OCI-LY7 (cell line): ENCODE data around the gene KIAA0232. TPM values are rescaled to one million over a fixed set of nuclear protein-coding genes. Genes with fewer than 3 reads are reported as not detected.
"Not testable (repeated sequence)": the region's sequence is repeated elsewhere in the genome, so short reads cannot be mapped to it uniquely, and the experiment has no call there.

Experiments
- BruUV-seq: library from RNA; stranded (reverse); fragments of 400-500 nt; replicated peaks from 2 replicates; lab custom pipeline; 2021; lab: Mats Ljungman, UMichigan
- CTCF ChIA-PET: fragments of 300-600 bp; sonication (Branson Sonifier 250); formaldehyde crosslinking; loops from one replicate; lab custom pipeline; 2022; ENCODE audit warnings: antibody characterized with exemption; ENCODE audit not compliant: unreplicated experiment; lab: Charles Lee
- POLR2A ChIA-PET: fragments of 300-600 bp; sonication (Branson Sonifier 250); formaldehyde crosslinking; loops from one replicate; lab custom pipeline; 2022; ENCODE audit warnings: antibody characterized with exemption; lab: Charles Lee
- DNase-seq: peaks from one replicate; pipeline ENCODE4 v3.0.0-alpha.2; 2015; ENCODE audit warnings: low spot score
- H2AFZ ChIP-seq: fragments of 200-600 bp; sonication (generic), shearing (Covaris generic); 2 replicates; pipeline ENCODE4 v1.6.1; 2014; ENCODE audit warnings: mild to moderate bottlenecking, antibody characterized with exemption, low read length, moderate library complexity
- H3K27ac ChIP-seq: fragments of 200-600 bp; sonication (generic); 2 replicates; pipeline ENCODE4 v1.5.1; 2014; ENCODE audit warnings: mixed run types, low read depth, mild to moderate bottlenecking, moderate library complexity, low read length, inconsistent platforms; ENCODE audit not compliant: poor library complexity, severe bottlenecking
- H3K36me3 ChIP-seq: fragments of 200-600 bp; sonication (generic); 2 replicates; pipeline ENCODE4 v1.6.1; 2014; ENCODE audit warnings: mild to moderate bottlenecking, antibody characterized with exemption, low read length, moderate library complexity, mixed read lengths; ENCODE audit not compliant: insufficient read depth
- H3K4me1 ChIP-seq: fragments of 200-600 bp; sonication (generic); 2 replicates; pipeline ENCODE4 v1.5.1; 2014; ENCODE audit warnings: mild to moderate bottlenecking, low read length; ENCODE audit not compliant: insufficient read depth, poor library complexity, severe bottlenecking
- H3K4me2 ChIP-seq: fragments of 200-600 bp; sonication (generic); 2 replicates; pipeline ENCODE4 v1.6.1; 2014; ENCODE audit warnings: mild to moderate bottlenecking, low read length
- H3K4me3 ChIP-seq: fragments of 200-600 bp; sonication (generic); 2 replicates; pipeline ENCODE4 v1.5.1; 2014; ENCODE audit warnings: mild to moderate bottlenecking, low read depth, low read length; ENCODE audit not compliant: poor library complexity, severe bottlenecking
- H3K79me2 ChIP-seq: fragments of 200-600 bp; sonication (generic); 2 replicates; pipeline ENCODE4 v1.6.1; 2016; ENCODE audit warnings: low read depth, mild to moderate bottlenecking, low read length, moderate library complexity, mixed read lengths; ENCODE audit not compliant: insufficient read depth
- H3K9me2 ChIP-seq: fragments of 200-600 bp; sonication (generic); 2 replicates; pipeline ENCODE4 v1.6.1; 2016; ENCODE audit warnings: mild to moderate bottlenecking, low read length, mixed read lengths; ENCODE audit not compliant: insufficient read depth
- H3K9me3 ChIP-seq: fragments of 200-600 bp; sonication (generic); 2 replicates; pipeline ENCODE4 v1.6.1; 2014; ENCODE audit warnings: mild to moderate bottlenecking, mixed run types, low read length, mixed read lengths
- H4K20me1 ChIP-seq: fragments of 200-600 bp; sonication (generic); 2 replicates; pipeline ENCODE4 v1.6.1; 2014; ENCODE audit warnings: mild to moderate bottlenecking, antibody characterized with exemption, low read length, moderate library complexity, mixed read lengths; ENCODE audit not compliant: insufficient read depth
- EZH2phosphoT487 ChIP-seq: fragments of 200-600 bp; sonication (generic); IDR thresholded peaks from 2 replicates; pipeline ENCODE4 v1.6.1; 2018; ENCODE audit warnings: low read depth, borderline replicate concordance, mild to moderate bottlenecking, mixed run types, antibody characterized with exemption, low read length, moderate library complexity, mixed read lengths
- intact Hi-C: fragments of 100-400 bp; cut with micrococcal nuclease; formaldehyde crosslinking; loops from one replicate; pipeline ENCODE4 v1.10.0; 2022; ENCODE audit not compliant: unreplicated experiment
- total RNA-seq, 2 experiments: library from RNA; depleted of rRNA in 1 of 2; stranded (reverse); fragments of >200 nt in 1 of 2; shearing (Covaris generic) in 1 of 2; gene quantifications; 2 replicates each; pipeline ENCODE4 v1.2.3, GENCODE V29; 2014 to 2022
- TF ChIP-seq, protein P1 (sequence below): fragments of 200-600 bp; sonication (generic); conservative IDR thresholded peaks from 2 replicates; pipeline ENCODE4 v1.5.1; 2014; ENCODE audit warnings: mild to moderate bottlenecking, antibody characterized with exemption, low read length, moderate library complexity, mixed read lengths

The KIAA0232 gene
- total RNA-seq, 2 experiments from 2014 or later = 7.5 to 13.5 TPM

GRCh38 chr4:6785572-6785925 lies 3.0 kb downstream of the KIAA0232 start:
- H4K20me1 ChIP-seq = peaks cover 8% of the 10 kb centered on the region; the same call in 1 of the 2 replicates

DNA sequence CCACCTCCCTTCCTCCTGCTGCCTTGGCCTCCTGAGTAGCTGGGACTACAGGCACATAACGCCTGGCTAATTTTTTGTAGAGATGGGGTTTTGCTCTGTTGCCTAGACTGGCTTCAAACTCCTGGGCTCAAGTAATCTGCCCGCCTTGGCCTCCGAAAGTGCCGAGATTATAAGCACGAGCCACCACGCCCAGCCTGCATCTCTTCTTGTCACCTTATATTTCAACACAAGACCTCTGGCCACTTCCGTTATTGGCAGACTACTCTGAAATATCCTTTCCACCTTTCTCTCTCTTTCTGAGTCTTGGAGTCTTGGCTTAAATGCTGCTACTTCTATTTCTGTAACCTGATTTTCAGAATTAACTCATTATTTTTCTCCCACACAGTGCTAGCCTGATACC lies 5.6 kb downstream of the KIAA0232 start:
- ChIA-PET POLR2A (interaction anchor here (0.6 kb wide), 1 partner anchor 25 kb away, joined by 3 read pairs; no protein-coding TSS in a partner anchor), CTCF (no interaction called here)
- H3K36me3 ChIP-seq = peaks cover 19% of the 10 kb centered on the region
- H3K9me2 ChIP-seq = no peaks in the 10 kb centered on the region
- peaks cover 10% of the 10 kb centered on the region; the same call in 1 of the 2 replicates for H3K9me3 ChIP-seq
- TF ChIP-seq EZH2phosphoT487 = no peak
- TF ChIP-seq, protein P1, sequence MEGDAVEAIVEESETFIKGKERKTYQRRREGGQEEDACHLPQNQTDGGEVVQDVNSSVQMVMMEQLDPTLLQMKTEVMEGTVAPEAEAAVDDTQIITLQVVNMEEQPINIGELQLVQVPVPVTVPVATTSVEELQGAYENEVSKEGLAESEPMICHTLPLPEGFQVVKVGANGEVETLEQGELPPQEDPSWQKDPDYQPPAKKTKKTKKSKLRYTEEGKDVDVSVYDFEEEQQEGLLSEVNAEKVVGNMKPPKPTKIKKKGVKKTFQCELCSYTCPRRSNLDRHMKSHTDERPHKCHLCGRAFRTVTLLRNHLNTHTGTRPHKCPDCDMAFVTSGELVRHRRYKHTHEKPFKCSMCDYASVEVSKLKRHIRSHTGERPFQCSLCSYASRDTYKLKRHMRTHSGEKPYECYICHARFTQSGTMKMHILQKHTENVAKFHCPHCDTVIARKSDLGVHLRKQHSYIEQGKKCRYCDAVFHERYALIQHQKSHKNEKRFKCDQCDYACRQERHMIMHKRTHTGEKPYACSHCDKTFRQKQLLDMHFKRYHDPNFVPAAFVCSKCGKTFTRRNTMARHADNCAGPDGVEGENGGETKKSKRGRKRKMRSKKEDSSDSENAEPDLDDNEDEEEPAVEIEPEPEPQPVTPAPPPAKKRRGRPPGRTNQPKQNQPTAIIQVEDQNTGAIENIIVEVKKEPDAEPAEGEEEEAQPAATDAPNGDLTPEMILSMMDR = no peak
- no peak overlapping the region for H3K4me2 ChIP-seq
- peaks cover 40% of the 10 kb centered on the region for H3K79me2 ChIP-seq
- no peak overlapping the region for H3K27ac ChIP-seq
- intact Hi-C loops = no loop called here
- peaks cover 8% of the 10 kb centered on the region; the same call in 1 of the 2 replicates for H4K20me1 ChIP-seq
- H3K4me1 ChIP-seq = peaks cover 10% of the 10 kb centered on the region
- H2AFZ ChIP-seq = no peak overlapping the region
- H3K4me3 ChIP-seq = no peak overlapping the region
- no peak for DNase-seq
- BruUV-seq = no TSS peak

More at GRCh38 chr4:6785572-6785925, 3.0 kb downstream of the KIAA0232 start:
- POLR2A ChIA-PET = interaction anchor here (0.8 to 1.1 kb wide), 2 partner anchors 18 to 53 kb away, joined by 3 to 4 read pairs; no protein-coding TSS in a partner anchor
- Histone ChIP-seq H3K9me2 (no peaks in the 10 kb centered on the region), H3K36me3 (peaks cover 6% of the 10 kb centered on the region; the same call in 1 of the 2 replicates), H3K79me2 (peaks cover 32% of the 10 kb centered on the region), H3K9me3 (no peaks in the 10 kb centered on the region), H3K4me2 (no peak overlapping the region), H3K4me3 (no peak overlapping the region), H3K27ac (no peak overlapping the region), H2AFZ (no peak overlapping the region), H3K4me1 (peaks cover 18% of the 10 kb centered on the region)
- no TSS peak for BruUV-seq
- DNase-seq = no peak
- TF ChIP-seq, protein P1 = no peak
- TF ChIP-seq EZH2phosphoT487 = no peak
- CTCF ChIA-PET = no interaction called here
- intact Hi-C loops = no loop called here

GRCh38 chr4:6791245-6791644 lies 8.7 kb downstream of the KIAA0232 start:
- CTCF ChIA-PET, POLR2A ChIA-PET: not testable (repeated sequence)

DNA sequence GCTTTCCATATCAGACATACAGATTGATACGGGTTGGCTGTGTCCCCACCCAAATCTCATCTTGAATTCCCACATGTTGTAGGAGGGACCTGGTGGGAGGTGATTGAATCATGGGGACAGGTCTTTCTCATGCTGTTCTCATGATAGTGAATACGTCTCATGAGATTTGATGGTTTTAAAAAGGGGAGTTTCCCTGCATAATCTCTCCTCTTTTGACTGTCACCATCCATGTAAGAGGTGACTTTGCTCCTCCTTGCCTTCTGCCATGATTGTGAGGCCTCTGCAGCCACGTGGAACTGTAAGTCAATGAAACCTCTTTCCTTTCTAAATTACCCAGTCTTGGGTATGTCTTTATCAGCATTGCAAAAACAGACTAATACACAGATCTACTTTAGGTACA lies 9.3 kb downstream of the KIAA0232 start:
- Histone ChIP-seq H3K9me3 (peaks cover 10% of the 10 kb centered on the region; the same call in 1 of the 2 replicates), H3K79me2 (peaks cover 18% of the 10 kb centered on the region), H3K36me3 (peaks cover 26% of the 10 kb centered on the region)
- BruUV-seq, H3K4me1 ChIP-seq, H3K4me3 ChIP-seq, H3K9me2 ChIP-seq, H2AFZ ChIP-seq, CTCF ChIA-PET, H3K27ac ChIP-seq, H4K20me1 ChIP-seq, DNase-seq, H3K4me2 ChIP-seq, intact Hi-C loops: not testable (repeated sequence)
- POLR2A ChIA-PET = interaction anchor here (0.7 kb wide), 2 partner anchors 68 to 70 kb away, joined by 3 to 5 read pairs; no protein-coding TSS in a partner anchor

More at GRCh38 chr4:6791245-6791644, 8.7 kb downstream of the KIAA0232 start:
- H4K20me1 ChIP-seq, H3K9me2 ChIP-seq, H3K27ac ChIP-seq, H3K4me1 ChIP-seq, H2AFZ ChIP-seq, intact Hi-C loops, DNase-seq, H3K4me3 ChIP-seq, BruUV-seq, H3K4me2 ChIP-seq: not testable (repeated sequence)
- Histone ChIP-seq H3K79me2 (peaks cover 19% of the 10 kb centered on the region), H3K36me3 (peaks cover 25% of the 10 kb centered on the region), H3K9me3 (peaks cover 10% of the 10 kb centered on the region; the same call in 1 of the 2 replicates)
